Activated T-helper 1 cell treated with anti-CD3 and anti-CD28 coated beads, Interleukin-12 subunit alpha, Interleukin-12 subunit beta, Interleukin-2, Interleukin-4 antibody, amounts not matched to agents 30 ng/mL and 10 ng/mL and 1 ng/mL, durations not matched to agents 14 hours and 24 hours and 36 hours (primary cell): Measurements from ENCODE around the gene ACTRT3. TPM values are rescaled to one million over a fixed set of nuclear protein-coding genes. Genes with fewer than 3 reads are reported as not detected.
A peak's percentile ranks its signal among the peaks of the same experiment; 100 is the strongest.

Experiments used
- DNase-seq: peaks from one replicate; pipeline ENCODE4 v3.0.0; 2021; ENCODE audit warnings: low spot score
- H3K27ac Mint-ChIP-seq: one replicate; pipeline ENCODE4 v1.8.0; 2021; ENCODE audit warnings: mild to moderate bottlenecking, mixed read lengths
- H3K27me3 Mint-ChIP-seq: one replicate; pipeline ENCODE4 v1.8.0; 2022; ENCODE audit warnings: mild to moderate bottlenecking, moderate library complexity, mixed read lengths; ENCODE audit not compliant: insufficient read depth
- H3K36me3 Mint-ChIP-seq: one replicate; pipeline ENCODE4 v1.8.0; 2021; ENCODE audit warnings: low read depth, mixed read lengths
- H3K4me1 Mint-ChIP-seq: one replicate; pipeline ENCODE4 v1.8.0; 2021; ENCODE audit warnings: low read depth, mixed read lengths
- H3K4me3 Mint-ChIP-seq: one replicate; pipeline ENCODE4 v1.8.0; 2021; ENCODE audit warnings: mild to moderate bottlenecking, moderate library complexity, mixed read lengths
- H3K9me3 Mint-ChIP-seq: one replicate; pipeline ENCODE4 v1.8.0; 2021; ENCODE audit warnings: mixed read lengths
- intact Hi-C: fragments of 100-400 bp; cut with micrococcal nuclease; formaldehyde crosslinking; loops from one replicate; pipeline ENCODE4 v1.15.1; 2024
- total RNA-seq: library from RNA; stranded (reverse); gene quantifications from 2 replicates; pipeline ENCODE4 v1.2.3, GENCODE V29; 2022

The ACTRT3 gene
- 1.1 and 1.3 TPM in 2 replicates for total RNA-seq

- Mint-ChIP-seq H3K36me3 (peaks cover 10% of the 10 kb centered on the region), H3K27ac (peak within 1 kb of the TSS; percentile 49), H3K27me3 (peaks cover 5% of the 10 kb centered on the region), H3K9me3 (no peaks in the 10 kb centered on the region), H3K4me3 (peak within 1 kb of the TSS; percentile 87), H3K4me1 (peaks cover 38% of the 10 kb centered on the region)
- intact Hi-C loops, result loop anchor here (5.0 to 10.0 kb wide), 3 partner anchors 1138 to 1693 kb away; partner anchors contain the start of genes EIF5A2, GOLIM4 and TNIK
- DNase-seq, result peak; percentile 49
These were observed at the start of gene ACTRT3 for GRCh38 chr3:169769287-169770181. TSS of gene ACTRT3 (minus strand) at chr3:169769561. CDS start at chr3:169769520, 41 bp downstream.

DNA sequence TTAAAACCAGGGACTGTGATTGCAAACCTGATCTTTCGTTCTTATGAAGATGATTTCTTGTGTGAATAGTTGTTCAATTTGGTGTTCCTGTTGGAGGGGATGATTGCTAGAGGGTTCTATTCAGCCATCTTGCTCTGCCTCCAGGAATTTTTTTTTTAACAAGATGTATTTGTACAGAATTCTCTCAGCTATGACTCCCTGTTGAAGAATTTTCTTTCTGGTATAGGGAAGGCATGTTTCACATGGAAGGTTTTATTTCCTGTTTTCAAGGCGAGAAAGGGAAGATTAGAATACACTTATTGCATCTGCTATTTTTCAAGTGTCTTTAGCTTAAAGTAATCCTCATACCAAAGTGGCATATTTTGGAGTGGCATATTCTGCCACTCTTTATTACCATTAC is 49.0 kb upstream of the ACTRT3 start:
- Mint-ChIP-seq H3K4me3 (no peak overlapping the region), H3K4me1 (peaks cover 14% of the 10 kb centered on the region), H3K27me3 (peaks cover 28% of the 10 kb centered on the region), H3K9me3 (peaks cover 22% of the 10 kb centered on the region), H3K36me3 (peaks cover 8% of the 10 kb centered on the region), H3K27ac (no peak overlapping the region)
- intact Hi-C loops, result no loop called here
- DNase-seq, result no peak

DNA sequence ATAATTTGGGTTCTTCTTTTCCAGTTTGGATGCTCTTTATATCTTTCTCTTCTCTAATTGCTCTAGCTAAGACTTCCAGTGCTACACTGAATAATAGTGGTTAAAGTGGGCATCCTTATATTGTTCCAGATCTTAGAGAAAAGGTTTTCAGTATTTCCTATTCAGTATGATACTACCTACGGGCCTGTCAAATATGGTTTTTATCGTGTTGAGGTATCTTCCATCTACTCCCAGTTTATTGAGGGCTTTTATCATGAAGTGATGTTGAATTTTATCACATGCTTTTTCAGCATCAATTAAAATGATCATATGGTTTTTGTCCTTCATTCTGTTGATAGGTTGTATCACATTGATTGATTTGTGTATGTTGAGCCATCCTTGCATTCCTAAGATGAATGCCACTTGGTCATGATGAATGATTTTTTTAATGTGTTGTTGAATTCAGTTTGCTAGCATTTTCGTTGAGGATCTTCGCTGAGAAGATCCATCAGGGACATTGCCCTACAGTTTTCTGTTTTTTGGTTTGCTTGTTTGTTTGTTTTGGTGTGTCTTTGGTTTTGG is 46.3 kb upstream of the ACTRT3 start:
- H3K4me3 Mint-ChIP-seq, result no peak overlapping the region
- H3K36me3 Mint-ChIP-seq, result peaks cover 8% of the 10 kb centered on the region
- DNase-seq, result no peak
- intact Hi-C loops, result no loop called here
- peaks cover 26% of the 10 kb centered on the region for H3K27me3 Mint-ChIP-seq
- peaks cover 34% of the 10 kb centered on the region for H3K4me1 Mint-ChIP-seq
- H3K9me3 Mint-ChIP-seq, result peaks cover 22% of the 10 kb centered on the region
- no peak overlapping the region for H3K27ac Mint-ChIP-seq

- intact Hi-C loops, result loop anchor here (1.0 to 5.0 kb wide), 7 partner anchors 41 to 543 kb away; partner anchors contain the start of genes GPR160, MYNN, SKIL and TERC
- H3K4me1 Mint-ChIP-seq, result peaks cover 41% of the 10 kb centered on the region
These were observed 44.6 kb upstream of the ACTRT3 start for GRCh38 chr3:169813757-169814517.

DNA sequence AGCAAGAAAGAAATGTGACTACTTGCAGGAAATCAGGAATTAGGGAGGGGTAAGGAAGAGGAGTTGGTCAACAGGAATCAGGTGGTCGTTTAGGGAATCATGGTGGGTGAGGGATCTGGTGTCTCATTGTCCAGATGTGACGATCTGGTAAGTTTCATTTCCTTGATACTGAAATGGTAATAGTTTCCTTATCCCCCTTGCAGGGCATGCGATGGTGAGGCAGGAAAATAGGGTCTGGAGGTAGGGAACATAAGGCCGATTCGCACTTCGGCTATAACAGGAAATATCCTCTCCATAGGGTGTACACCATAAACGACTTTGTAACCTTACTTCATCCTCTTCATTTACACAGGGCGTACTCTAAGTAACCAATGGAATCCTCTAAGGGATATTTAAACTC is 43.9 kb upstream of the ACTRT3 start:
- peaks cover 22% of the 10 kb centered on the region for H3K9me3 Mint-ChIP-seq
- intact Hi-C loops, result loop anchor here (1.0 to 5.0 kb wide), 7 partner anchors 40 to 544 kb away; partner anchors contain the start of genes GPR160, MYNN, SKIL and TERC
- H3K27me3 Mint-ChIP-seq, result peaks cover 12% of the 10 kb centered on the region
- DNase-seq, result no peak
- H3K27ac Mint-ChIP-seq, result peak overlapping the region; percentile 87
- H3K4me3 Mint-ChIP-seq, result peak overlapping the region; percentile 83
- peaks cover 10% of the 10 kb centered on the region for H3K36me3 Mint-ChIP-seq
- H3K4me1 Mint-ChIP-seq, result peaks cover 48% of the 10 kb centered on the region

More at GRCh38 chr3:169813757-169814517, 44.6 kb upstream of the ACTRT3 start:
- peaks cover 22% of the 10 kb centered on the region for H3K9me3 Mint-ChIP-seq
- H3K36me3 Mint-ChIP-seq, result peaks cover 8% of the 10 kb centered on the region
- peaks cover 17% of the 10 kb centered on the region for H3K27me3 Mint-ChIP-seq
- peak overlapping the region; percentile 83 for H3K4me3 Mint-ChIP-seq
- peak; percentile 71 for DNase-seq
- peak overlapping the region; percentile 87 for H3K27ac Mint-ChIP-seq

DNA sequence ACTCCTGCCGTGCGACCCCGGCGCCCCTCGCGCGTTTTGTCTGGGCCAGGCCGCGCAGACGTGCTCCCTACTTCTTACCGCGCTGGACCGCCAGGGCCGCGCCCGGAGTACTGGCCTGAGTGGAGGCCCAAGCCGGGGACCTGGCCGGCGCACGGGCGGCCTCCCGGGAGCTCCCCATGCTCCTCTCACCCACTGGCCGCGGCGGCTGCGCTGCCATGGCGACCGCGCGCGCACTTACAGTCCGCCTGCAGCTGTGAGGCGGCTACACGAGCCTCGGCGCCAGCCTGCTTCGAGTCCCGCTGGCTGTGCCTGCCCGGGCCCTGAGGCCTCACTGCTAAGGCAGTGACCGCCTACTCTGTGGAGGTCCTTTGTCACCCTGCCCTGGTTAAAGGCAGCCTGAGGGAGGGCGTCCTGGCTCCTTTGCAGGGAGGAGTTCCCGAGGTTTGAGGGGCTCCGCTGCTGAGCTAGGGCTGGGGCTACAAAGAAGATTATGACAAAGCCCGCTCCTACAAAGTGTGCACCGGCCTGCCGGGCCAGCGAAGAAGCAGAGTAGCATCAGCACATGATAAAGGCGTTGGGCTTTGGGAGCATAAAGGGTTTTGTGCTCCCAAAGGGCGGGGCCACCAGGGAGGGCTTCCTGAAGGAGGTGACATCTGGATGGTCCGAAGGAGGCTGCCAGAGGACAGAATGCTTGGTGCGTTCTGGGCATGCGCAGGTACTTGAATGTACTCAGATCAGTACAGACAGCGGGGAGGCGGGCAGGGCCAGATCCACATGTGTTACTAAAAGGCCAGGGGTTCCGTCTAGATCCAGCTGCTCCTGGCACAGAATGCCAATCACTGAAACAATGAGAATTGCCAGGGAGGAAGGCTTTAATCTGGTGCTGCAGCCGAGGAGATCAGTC is 43.2 kb upstream of the ACTRT3 start, which contains the start of the genes LRRC34 and LRRIQ4:
Gene LRRC34, minus strand, starts transcription at position 573 of the 904 bp plus-strand sequence. Its CDS starts 356 bp downstream, at position 217.
Gene LRRIQ4, plus strand, starts transcription at position 539 of the 904 bp plus-strand sequence. CDS start 9,052 bp downstream, outside the sequence.
- Mint-ChIP-seq H3K4me3 (peak within 1 kb of the TSS; percentile 83), H3K9me3 (peaks cover 22% of the 10 kb centered on the region), H3K4me1 (peaks cover 49% of the 10 kb centered on the region), H3K27ac (peak within 1 kb of the TSS; percentile 89), H3K36me3 (peaks cover 11% of the 10 kb centered on the region), H3K27me3 (peaks cover 6% of the 10 kb centered on the region)
- intact Hi-C loops, result loop anchor here (1.0 to 5.0 kb wide), 7 partner anchors 39 to 545 kb away; partner anchors contain the start of genes GPR160, MYNN, SKIL and TERC
- peak; percentile 64 for DNase-seq

DNA sequence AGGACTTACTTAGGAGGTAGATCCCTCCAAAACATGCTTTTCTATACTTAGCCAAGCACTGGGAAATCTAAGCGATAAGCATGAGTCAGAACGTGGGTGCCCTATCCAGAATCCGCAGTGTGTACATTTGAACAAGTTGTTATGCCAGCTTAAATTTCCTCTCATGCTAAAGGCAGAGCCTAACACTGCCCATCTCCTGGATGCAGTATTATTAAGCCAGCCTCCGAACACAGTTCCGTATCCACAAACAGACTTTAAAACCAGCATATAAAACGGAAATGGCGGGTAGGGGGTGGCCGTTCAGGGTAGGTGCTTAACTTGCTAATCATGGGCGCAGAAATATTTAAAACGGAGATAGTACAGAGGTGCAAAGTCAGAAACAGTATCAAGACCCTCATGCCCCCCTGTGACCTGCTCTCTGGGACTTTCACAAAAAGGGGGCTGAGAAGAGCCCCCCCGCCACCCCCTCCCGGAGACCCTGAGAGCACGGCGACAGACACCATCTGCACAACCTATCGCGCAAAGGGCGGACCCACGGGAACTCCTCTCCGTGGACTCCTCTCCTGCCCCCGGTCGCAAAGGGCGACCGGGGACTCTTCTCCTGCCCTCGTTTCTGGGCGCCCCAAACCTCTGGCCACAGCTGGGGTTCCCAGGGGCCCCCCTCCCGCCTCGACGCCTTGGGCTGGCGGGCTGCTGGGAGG is 42.4 kb upstream of the ACTRT3 start:
- Mint-ChIP-seq H3K4me3 (peak overlapping the region; percentile 83), H3K27me3 (peaks cover 5% of the 10 kb centered on the region), H3K4me1 (peaks cover 49% of the 10 kb centered on the region), H3K27ac (peak overlapping the region; percentile 89), H3K36me3 (peaks cover 11% of the 10 kb centered on the region), H3K9me3 (peaks cover 22% of the 10 kb centered on the region)
- intact Hi-C loops, result loop anchor here (2.0 to 5.0 kb wide), 3 partner anchors 47 to 246 kb away; partner anchors contain the start of genes GPR160 and TERC
- peak; percentile 12 for DNase-seq

DNA sequence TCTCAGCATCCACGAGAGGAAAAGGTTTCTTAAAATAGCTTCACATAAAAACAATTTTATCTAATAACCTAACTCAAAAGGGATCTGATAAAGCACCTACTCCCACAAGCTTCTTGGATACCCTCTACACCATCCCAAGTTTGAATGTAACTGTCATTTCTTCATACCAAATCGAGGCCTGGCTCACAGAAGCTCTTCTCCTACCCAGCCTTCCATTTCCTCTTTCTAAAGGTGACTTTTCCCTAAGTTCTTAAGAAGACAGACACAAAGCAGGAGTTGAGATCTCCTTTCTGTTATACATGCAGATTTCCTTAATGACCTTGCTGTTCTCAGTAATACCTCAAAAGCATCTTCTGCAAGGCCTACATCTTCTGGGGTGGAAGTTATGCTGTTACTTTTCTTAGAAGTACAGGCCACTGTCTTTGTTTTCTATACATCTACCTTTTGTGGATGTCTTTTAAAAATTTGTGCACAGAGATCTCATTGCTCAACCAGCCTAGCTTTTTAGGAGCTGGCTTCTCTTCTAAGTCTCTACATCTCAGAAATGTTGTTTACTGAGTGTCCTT is 40.0 kb upstream of the ACTRT3 start:
- no peak for DNase-seq
- no peaks in the 10 kb centered on the region for H3K27me3 Mint-ChIP-seq
- intact Hi-C loops, result no loop called here
- H3K4me3 Mint-ChIP-seq, result peak overlapping the region; percentile 19
- peaks cover 45% of the 10 kb centered on the region for H3K4me1 Mint-ChIP-seq
- peak overlapping the region; percentile 20 for H3K27ac Mint-ChIP-seq
- peaks cover 3% of the 10 kb centered on the region for H3K36me3 Mint-ChIP-seq
- H3K9me3 Mint-ChIP-seq, result no peaks in the 10 kb centered on the region

DNA sequence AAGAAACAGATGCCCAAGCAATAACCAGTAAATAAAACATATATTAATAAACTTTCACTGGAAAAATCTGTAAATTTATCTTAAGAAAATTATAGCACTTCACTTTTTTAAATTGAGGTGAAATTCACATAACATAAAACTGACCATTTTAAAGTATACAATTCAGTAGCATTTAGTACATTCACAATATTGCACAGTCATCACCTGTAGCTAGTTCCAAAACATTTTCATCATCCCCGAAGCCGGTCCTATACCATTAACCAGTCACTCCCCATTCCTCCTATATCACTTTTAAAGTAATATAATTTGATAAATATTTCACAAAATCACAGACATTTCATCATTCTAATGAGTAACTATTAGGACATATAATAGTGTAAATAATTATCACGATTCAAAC is 35.3 kb upstream of the ACTRT3 start:
- no peaks in the 10 kb centered on the region for H3K27me3 Mint-ChIP-seq
- H3K4me3 Mint-ChIP-seq, result no peak overlapping the region

DNA sequence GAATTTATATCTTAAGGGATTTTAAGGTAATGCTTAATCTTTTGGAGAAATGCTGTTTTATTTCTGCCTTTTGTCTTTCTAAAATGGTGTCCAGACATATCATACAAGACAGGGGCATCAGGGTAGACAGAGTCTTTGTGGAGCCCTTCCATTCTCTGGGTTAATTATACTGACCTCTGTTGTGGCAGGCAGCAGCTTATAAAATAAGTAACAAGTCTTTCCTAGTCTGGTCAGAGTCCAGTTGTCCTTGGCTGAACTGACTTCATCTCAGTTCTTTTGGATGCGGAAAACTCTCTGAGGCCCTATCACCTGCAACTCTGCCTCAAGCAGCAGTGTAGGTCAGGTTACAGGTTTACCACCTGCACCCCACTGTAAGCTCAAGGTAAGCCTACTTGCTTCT is 23.0 kb upstream of the ACTRT3 start:
- intact Hi-C loops, result loop anchor here (2.0 kb wide), 1 partner anchor 14 kb away; no protein-coding TSS in a partner anchor
- Mint-ChIP-seq H3K4me3 (no peak overlapping the region), H3K9me3 (no peaks in the 10 kb centered on the region), H3K27ac (no peak overlapping the region), H3K36me3 (peaks cover 30% of the 10 kb centered on the region), H3K4me1 (peaks cover 12% of the 10 kb centered on the region), H3K27me3 (no peaks in the 10 kb centered on the region)
- no peak for DNase-seq

More for the DNA sequence above, 35.3 kb upstream of the ACTRT3 start:
- Mint-ChIP-seq H3K27ac (no peak overlapping the region), H3K36me3 (peaks cover 7% of the 10 kb centered on the region), H3K4me1 (peaks cover 14% of the 10 kb centered on the region), H3K9me3 (no peaks in the 10 kb centered on the region)
- intact Hi-C loops, result no loop called here
- DNase-seq, result no peak
